Coronary artery (tissue), 2 donors: ENCODE data around the gene CCL2.

ENCODE experiments used
- DNase-seq: peaks from one replicate; pipeline ENCODE4 v3.0.0-alpha.2; 2017; ENCODE audit warnings: low spot score
- H3K27ac ChIP-seq, 2 donors: fragments of 200-600 bp; sonication (generic); one replicate each; pipeline ENCODE4 v1.5.1; 2016 to 2019
- H3K4me3 ChIP-seq: fragments of 200-600 bp; sonication (generic); 2 replicates; pipeline ENCODE4 v1.5.1; 2016; ENCODE audit warnings: mild to moderate bottlenecking, moderate library complexity
- TF ChIP-seq, protein P1 (sequence below): fragments of 200-600 bp; sonication (generic); IDR thresholded peaks from one replicate; pipeline ENCODE4 v1.5.1; 2019; ENCODE audit warnings: antibody characterized with exemption

CCL2 gene

DNA sequence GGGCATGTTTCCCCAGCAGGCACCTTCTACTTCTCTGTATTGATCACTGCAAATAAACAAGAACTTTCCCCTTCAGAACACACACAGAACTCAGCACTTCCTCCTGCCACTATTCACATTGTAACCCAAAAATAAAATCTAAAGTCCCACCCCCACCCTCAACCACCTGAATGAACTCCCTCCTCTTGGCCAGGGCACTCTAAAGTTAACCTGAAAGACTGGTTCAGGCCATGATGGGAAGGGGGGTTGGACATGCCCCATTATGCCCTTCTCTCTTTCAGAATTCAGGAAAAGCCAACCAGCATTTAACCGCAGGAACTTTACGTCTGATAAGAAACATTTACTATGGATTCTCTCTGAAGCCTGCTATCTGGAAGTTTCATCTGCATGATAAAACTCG lies 27.4 kb upstream of the CCL2 start:
- Histone ChIP-seq H3K4me3 (no peak overlapping the region), H3K27ac (no peak overlapping the region)
- DNase-seq = no peak
- TF ChIP-seq, protein P1, sequence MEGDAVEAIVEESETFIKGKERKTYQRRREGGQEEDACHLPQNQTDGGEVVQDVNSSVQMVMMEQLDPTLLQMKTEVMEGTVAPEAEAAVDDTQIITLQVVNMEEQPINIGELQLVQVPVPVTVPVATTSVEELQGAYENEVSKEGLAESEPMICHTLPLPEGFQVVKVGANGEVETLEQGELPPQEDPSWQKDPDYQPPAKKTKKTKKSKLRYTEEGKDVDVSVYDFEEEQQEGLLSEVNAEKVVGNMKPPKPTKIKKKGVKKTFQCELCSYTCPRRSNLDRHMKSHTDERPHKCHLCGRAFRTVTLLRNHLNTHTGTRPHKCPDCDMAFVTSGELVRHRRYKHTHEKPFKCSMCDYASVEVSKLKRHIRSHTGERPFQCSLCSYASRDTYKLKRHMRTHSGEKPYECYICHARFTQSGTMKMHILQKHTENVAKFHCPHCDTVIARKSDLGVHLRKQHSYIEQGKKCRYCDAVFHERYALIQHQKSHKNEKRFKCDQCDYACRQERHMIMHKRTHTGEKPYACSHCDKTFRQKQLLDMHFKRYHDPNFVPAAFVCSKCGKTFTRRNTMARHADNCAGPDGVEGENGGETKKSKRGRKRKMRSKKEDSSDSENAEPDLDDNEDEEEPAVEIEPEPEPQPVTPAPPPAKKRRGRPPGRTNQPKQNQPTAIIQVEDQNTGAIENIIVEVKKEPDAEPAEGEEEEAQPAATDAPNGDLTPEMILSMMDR = no peak

DNA sequence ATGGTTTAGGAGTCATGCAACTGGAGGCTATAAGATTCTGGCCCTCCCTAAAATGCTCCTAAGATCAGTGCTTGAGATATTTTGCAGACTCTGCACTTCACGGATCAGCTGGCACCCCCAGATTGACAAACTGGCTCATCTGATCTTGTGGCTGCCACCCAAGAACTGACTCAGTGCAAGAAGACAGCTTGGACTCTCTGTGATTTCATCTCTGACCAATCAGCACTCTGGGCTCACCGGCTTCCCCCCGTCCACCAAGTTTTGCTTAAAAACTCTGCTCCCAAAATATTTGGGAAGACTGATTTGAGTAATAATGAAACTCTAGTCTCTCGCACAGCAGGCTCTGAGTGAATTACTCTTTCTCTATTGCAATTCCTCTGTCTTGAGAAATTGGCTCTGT lies 26.3 kb upstream of the CCL2 start:
- no peak overlapping the region for H3K27ac ChIP-seq
- DNase-seq = no peak
- H3K4me3 ChIP-seq = no peak overlapping the region
- TF ChIP-seq, protein P1 = no peak

DNA sequence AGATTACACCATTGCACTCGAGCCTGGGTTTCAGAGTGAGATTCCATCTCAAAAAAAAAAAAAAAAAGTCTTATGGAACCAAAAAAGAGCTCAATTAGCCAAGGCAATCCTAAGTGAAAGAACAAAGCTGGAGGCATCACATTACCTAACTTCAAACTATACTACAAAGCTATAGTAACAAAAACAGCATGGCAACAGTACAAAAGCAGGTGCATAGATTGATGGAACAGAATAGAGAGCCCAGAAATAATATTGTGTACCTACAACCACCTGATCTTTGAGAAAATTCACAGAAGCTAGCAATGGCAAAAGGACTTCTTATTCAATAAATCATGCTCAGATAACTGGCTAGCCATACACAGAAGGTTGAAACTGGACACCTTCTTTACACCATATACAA lies 24.7 kb upstream of the CCL2 start:
- no peak overlapping the region for H3K27ac ChIP-seq
- TF ChIP-seq, protein P1 = no peak
- DNase-seq = no peak

DNA sequence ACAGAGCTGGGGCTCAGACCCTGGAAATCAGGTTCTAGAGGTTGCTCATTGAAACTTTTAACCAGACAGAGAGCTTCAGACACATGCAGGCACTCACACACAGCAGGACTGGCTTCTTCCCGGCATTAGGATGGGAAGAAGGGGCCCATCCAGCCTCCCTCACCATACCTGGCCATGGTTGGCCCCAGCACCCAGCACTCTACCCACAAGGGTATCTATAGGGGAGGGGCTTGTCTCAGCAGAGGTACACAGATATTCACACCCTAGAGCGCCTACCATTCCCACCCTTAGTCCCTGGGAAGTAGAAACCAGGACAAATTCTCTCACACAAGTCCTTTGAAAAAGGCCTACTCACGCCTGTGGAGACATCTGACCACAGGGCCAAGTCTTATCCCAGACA lies 20.5 kb upstream of the CCL2 start:
- peak overlapping the region; percentile 50 to 56 for H3K27ac ChIP-seq
- DNase-seq = no peak
- no peak overlapping the region for H3K4me3 ChIP-seq
- TF ChIP-seq, protein P1 = no peak

More for the DNA sequence above, 24.7 kb upstream of the CCL2 start:
- H3K4me3 ChIP-seq = no peak overlapping the region

DNA sequence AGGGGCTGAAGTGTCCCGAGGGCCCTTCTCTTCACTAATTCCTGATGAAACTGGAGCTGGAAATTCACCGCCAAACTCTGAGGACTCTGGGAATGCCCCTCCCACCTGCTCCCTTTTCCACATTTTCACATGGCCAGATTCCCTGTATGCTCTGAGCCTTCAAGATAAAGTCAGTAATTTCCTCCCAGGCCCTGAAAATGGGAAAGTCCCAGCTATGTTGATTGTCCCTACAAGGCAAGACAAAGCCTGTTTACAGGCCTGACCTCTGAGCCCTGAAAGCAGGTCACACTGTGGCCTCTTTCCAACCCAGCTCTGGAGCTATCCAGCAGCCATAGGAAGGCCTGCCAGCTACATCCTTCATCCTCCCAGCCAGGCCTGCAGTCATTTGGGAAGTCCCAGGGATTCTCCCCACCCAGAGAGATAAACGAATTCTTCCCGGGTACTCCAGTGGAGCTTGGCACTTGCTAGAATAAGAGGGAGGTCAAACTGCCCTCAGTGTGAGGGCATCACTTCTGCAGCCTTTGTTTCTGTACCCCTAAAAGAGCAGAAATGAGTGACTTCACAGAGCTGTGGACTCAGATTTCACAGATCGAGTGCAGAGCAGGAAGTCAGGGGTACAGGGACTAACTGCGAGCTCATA lies 19.6 kb upstream of the CCL2 start:
- TF ChIP-seq, protein P1 = no peak
- DNase-seq = no peak

DNA sequence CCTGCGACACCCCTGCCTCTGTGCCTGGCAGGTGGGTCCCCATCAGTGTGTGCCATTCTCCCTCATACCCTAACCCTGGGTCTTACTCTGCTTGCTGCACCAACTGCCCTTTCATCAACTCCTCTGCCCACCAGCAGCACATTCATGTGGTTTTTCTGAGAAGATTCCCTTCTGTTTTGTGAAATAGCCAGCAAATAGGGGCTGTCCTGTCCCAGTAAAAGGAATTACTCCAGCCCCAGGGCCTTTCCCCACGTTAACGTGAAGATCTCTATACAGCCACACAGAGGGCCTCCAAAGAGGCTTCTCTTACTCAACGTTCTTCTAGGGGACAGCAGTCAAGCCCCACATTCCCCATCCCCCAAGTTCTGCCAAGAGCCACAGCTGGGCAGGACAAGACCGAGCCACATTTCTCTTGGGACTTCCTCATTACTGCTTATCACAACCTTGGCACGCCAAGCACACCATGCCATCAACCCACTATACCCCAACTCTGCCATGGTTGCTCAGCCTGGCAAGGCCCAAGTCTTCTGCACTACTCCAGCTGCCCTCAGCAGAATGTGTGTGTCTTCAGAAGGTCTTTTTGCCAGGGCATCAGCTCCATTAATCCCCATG lies 18.7 kb upstream of the CCL2 start:
- H3K4me3 ChIP-seq = no peak overlapping the region
- H3K27ac ChIP-seq = peak overlapping the region; percentile 50 to 56
- TF ChIP-seq, protein P1 = no peak
- DNase-seq = no peak

More for the DNA sequence above, 19.6 kb upstream of the CCL2 start:
- H3K27ac ChIP-seq = peak overlapping the region; percentile 50 to 56
- H3K4me3 ChIP-seq = no peak overlapping the region

DNA sequence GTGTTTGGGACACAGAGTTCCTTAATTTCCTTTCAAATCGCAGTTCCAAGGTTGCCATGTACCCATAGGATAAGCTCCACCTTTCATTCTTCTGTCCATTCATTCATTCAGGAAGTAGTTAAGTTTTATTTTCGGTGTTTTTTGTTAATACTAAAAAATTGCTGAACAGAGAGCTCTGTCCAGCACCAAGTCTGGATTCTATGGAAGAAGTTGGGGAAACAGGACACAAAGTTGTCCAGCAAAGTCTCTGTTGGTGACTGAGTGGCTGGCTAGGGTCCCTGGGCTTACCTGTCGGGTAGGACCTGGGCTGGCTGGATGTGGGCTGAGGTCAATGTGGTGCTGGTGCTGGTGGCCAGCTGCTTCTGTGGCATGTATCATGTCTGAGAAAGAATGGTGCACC lies 17.6 kb upstream of the CCL2 start:
- no peak overlapping the region for H3K27ac ChIP-seq
- TF ChIP-seq, protein P1 = no peak

More for the DNA sequence above, 17.6 kb upstream of the CCL2 start:
- DNase-seq = no peak
- no peak overlapping the region for H3K4me3 ChIP-seq
